Cerebellar cortex (tissue), 1 donor: ENCODE measurements around the gene PDE9A.
A peak's percentile ranks its signal among the peaks of the same experiment; 100 is the strongest.
"Not testable (repeated sequence)": the region's sequence is repeated elsewhere in the genome, so short reads cannot be mapped to it uniquely, and the experiment has no call there.

Experiments used
- DNase-seq: peaks from one replicate; pipeline ENCODE4 v3.0.0-alpha.2; 2015; ENCODE audit warnings: low spot score

PDE9A gene

DNA sequence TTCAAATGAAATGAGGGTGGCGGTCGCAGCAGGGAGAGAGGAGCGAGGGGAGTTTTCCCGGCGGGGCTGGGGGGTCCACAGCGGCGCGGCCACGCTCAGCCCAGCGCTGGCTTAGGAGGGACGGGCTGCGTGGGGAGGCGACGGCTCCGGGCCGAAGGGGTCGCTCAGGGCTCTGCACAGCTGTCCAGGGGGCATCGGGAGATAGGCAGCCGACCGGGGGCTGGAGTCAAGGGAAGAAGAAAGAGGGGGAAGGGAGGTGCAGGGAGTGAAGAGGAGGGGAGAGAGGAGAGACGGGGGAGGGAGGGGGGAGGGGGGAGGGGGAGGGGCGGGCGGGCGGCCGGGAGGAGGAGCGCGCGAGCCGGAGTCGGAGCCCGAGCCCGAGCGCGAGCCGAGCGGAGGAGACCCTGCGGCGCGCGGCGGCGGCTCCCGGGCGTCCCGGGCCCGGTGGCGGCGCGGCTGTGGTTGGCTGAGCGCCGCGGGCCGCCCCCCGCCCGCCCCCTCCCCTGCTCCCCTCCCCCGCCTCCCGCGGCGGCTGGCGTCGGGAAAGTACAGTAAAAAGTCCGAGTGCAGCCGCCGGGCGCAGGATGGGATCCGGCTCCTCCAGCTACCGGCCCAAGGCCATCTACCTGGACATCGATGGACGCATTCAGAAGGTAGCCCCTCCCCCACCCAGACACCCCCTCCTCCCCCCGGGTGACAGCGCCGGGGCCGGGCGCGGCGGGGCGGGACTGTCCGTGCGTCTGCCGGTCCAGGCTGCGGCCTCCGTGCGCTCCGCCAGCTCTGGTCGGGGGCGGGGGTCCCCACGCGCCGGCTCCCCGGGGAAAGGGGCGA lies at the start of gene PDE9A:
Gene PDE9A, plus strand, starts transcription at position 391 of the 831 bp plus-strand sequence. Its CDS starts 194 bp downstream, at position 585.
- no peak for DNase-seq

DNA sequence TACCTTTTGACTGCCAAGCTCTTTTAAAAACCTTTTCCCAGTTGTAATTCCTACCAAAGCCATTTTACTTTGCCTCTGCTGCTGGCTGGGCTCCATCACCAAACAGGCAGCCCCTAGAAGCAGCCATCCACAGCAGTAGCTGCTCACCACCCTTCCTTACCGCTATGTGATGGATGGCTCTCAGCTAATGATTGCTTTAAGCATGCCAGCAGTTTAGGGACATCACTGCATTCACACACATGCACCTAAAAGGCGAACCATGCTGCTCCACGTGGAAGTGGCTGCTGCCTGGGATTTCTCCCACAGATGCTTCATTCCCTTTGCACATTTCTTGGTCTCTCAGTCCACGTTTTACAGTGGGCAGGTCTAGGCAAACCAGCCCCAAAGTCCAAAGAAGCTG lies 46.3 kb upstream of the PDE9A start:
- no peak for DNase-seq

DNA sequence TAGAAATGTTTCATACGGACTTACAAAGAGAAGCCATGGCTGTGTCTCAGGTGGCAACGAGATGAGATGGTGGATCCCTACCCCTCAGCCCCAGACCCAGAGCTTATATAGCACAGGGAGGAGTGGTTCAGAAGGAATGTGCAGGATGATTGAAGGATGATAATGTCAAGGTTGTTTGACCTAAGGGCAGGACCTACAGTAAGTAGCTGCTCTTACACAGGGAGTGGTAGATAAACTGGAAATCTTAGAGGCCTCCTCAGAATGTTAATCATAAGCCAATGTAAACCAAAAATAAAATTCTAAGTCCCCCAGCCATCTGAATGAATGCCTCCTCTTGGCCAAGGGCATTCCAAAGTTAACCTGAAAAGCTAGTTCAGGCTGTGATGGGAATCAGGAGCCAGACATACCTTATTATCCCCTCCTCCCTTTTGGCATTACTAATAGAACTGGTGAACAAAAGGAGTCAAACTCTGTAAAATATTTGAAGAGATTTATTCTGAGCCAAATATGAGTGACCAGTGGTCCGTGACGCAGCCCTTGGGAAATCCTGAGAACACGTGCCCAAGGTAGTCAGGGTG lies 45.8 kb upstream of the PDE9A start:
- no peak for DNase-seq

DNA sequence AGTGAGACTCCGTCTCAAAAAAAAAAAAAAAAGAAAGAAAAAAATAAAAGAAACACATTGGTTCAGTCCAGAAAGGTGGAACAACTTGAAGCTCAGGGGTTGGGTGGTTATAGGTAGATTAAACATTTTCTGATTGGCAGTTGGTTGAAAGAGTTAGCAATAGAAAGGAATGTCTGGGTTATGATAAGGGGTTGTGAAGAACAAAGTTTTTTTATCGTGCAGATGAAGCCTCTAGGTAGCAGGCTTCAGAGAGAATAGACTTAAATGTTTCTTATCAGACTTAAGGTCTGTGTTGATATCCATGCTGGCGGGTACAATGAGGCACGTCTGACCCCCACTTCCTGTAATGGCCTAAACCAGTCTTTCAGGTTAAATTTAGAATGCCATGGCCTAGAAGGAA lies 45.0 kb upstream of the PDE9A start:
- no peak for DNase-seq

DNA sequence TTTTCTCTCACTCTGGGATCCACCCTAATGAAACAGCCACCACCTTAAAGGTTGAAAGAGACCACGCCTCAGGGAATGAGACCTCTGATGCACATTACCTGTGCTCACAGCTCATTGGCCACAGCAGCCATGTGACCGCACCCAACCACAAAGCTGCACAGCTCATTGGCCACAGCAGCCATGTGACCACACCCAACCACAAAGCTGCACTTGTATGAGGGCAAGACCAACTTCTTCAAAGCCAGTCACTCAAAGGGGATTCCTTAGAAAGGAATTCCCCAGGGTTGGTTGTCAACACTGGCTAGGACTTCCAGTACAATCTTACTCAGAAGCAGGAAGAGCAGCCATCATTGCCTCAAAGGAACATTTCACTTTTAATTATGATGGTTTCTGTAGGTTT lies 43.6 kb upstream of the PDE9A start:
- no peak for DNase-seq

DNA sequence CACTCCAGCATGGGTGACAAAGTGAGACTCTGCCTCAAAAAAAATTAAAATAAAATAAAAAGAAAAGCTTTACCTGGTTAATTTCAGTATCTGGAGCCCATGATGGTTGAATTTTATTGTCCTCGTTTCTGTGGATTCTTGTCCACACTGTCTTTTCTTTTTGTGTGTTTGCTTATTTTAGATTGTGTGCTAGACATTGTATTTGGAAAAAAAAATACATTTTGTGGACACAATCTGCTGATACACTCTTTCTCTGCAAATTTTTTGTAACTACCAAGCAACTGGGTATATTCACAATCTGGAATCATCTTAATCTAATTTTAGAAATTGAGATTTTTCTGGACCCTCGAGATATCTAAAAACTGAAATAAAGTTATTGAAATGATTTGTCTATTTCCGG lies 41.6 kb upstream of the PDE9A start:
- no peak for DNase-seq

DNA sequence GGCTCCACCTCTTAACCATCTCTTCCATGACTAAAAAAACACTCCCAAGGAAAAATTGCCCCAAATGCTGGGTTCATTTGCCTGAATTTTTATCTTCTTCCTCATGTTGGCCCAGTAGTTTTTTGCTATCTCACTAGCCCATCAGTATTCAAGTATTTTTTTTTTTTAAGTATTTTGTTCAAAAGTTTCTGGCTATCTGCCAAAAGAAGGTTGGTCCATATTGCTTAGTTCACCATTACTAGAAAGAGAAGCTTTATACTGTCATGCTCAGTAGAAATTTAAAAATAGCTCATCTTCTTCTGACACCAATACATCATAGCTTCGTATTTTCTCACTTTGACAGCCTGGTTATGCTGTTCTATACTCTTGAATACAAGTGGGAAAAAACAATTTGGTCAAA lies 41.0 kb upstream of the PDE9A start:
- DNase-seq, result no peak

DNA sequence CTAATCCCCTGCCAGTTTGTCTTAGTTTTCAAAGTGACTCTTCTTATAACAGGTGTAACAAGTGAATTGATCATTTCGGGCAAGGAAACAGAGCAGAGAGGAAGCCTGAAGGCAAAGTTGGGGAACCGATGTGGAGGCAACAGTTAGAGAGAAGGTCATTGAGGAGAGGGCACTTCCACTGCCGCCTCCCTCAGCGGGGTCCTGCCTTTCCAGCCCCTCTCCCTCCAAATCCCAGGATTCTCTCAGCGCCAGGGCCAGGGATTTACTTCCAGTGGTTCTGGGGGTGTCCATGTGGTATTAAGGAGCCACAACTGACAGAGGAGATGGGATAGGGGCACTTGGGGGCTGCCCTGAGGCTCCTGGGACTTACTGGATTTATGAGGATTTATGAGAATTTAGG lies 39.7 kb upstream of the PDE9A start:
- DNase-seq, result no peak

DNA sequence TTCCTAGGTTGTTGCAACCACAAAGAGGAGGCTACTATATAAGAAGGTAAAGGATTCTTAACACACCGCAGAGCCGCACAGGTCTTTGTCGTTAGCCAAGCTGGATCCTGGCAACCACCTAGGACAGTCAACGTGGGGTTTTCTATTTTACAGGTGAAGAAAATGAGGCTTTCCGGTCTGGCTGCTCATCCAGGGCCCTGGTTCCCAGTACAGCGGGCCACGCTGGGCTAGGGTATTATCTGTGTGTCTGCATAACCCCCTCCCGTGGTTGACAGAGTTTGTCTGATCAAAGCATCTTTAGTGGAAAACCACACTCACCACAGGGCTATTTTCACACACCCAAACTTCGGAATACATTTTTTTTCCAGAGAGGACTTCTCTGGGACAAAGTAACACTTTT lies 39.0 kb upstream of the PDE9A start:
- DNase-seq, result no peak

DNA sequence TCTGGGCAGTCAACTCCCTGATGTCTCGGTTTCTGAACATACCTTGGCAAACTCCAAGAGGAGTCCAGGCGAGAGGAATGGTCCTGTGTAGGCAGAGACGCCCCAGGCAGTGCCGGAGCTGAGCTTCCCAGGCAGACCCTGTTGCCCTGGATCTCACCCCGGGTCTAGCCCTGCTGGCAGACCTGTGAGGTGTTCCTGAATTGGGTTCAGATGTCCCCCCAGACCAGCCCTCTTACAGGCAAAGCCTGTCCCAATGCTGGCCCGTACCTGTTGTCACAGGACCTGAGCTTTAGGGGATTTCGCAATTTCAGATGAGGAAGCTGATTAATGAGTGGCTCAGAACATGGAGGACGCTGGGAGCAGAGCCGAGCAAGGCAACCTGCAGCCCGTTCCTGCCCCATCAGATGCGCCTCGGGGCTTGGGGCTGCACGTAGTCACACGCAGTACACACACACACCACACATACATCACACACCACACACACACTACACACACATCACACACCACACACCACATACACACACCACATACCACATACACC lies 38.5 kb upstream of the PDE9A start:
- DNase-seq, result no peak

DNA sequence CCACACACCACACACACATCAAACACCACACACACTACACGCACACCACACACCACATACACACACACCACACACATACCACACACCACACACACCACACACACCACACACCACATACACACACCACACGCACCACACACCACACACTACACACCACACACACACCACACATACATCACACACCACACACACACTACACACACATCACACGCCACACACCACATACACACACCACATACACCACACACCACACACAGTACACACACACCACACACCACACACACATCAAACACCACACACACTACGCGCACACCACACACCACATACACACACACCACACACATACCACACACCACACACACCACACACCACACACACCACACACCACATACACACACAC lies 38.0 kb upstream of the PDE9A start:
- not testable (repeated sequence) for DNase-seq

DNA sequence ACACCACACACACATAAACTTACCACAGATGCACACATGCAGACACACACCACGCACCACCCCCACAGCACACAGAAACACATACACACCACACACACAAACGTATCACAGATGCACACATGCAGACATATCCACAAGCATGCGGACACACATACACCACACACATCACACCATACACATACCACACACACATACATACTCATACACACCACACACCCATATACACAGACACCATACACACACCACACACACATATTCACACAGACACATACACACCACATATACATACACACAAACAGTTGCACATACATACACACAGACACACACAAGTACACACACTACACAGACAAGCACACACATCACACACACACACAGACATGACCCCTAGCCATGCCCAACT lies 37.5 kb upstream of the PDE9A start:
- no peak for DNase-seq

DNA sequence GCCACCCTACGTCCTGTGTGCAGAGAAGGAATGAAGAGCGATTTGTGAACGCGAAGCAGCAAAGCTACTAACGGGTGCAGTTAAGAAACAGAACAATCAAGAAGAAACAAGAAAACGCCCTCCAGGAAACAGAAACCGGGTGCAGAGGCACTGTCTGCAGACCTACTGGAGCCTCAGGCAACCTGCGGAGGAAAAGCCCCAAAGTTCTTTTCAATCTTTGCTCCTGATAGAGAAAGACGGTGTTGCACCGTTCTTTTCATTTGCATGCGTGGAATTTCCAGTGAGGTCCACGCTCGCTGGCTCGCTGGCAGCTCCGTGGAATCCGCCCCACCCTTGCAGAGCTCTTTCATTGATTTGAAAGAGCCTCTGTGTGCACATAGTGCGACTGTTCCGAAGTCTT lies 37.0 kb upstream of the PDE9A start:
- no peak for DNase-seq

DNA sequence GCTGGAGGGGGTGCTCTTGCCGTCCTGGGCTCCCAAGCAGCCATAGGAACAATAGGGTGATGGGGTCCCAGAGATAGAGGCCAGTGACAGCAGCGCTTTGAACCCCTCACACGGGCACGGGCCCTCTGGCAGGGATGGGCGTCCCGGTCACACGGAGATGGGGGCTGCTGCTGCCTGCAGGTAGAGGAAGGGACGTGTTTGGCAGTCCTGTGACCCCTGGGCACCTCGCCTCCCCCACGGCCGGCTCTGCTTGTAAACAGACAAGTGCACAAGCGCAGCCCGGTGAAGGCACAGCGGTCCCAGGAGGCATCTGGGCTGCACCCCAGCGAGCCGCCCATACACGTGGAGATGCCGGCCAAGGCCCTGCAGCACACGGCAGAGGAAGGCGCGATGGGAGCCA lies 36.5 kb upstream of the PDE9A start:
- DNase-seq, result no peak

DNA sequence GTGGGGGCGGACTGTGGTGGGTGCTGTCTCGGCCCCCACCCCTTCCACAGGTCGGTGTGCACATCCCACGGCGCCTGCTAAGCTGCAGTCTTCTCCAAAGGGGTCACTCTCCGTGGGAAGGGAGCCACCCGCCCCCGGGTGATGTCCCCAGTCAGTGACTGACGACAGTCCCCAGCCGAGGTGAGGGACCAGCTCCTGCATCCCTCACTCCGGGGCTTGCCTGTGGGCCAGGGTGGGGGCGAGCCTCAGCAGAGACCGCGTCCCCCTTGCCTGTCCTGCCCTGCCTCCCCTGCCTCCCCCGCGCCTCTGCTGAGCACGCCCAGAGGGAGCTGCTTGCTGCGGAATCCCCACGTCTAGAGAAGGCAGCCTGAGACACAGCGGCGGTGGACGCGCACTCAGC lies 35.9 kb upstream of the PDE9A start:
- DNase-seq, result no peak

DNA sequence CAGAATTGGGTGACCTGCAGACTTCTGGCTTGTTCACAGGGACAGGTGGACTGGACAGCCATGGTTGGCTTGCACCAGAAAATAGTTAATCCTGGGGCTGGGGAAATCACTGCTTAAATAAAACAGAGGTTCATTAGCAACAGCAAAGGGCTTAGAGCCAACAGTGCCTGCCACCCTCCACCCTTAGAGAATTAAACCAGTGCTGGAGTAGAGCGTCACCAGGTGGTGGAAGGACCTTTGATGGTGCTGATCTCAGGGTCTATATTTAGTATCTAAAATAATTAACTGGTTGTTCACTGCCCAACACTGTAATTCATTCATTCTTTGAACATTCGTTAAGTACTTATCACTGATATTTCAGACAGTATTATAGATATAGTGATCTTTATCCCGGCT lies 34.7 kb upstream of the PDE9A start:
- DNase-seq, result no peak

DNA sequence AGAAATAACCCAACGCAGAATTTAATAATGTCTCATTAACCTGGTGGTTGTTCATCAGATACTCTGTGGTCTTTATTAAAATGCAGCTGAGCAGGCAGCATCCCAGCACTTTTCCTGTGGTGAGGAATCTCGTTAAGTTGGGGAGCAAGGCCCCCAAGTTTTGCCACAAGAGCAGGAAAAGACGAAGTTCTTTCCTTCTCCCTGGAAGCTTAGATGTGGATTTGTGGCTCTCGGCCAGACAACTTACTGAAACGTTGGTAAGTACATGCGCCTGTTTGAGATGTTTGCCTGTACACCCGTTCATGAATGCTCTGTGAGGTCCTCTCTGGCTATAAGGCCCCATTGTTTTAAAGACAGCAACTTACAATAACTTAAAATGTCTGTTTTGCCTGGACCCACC lies 34.3 kb upstream of the PDE9A start:
- DNase-seq, result no peak

DNA sequence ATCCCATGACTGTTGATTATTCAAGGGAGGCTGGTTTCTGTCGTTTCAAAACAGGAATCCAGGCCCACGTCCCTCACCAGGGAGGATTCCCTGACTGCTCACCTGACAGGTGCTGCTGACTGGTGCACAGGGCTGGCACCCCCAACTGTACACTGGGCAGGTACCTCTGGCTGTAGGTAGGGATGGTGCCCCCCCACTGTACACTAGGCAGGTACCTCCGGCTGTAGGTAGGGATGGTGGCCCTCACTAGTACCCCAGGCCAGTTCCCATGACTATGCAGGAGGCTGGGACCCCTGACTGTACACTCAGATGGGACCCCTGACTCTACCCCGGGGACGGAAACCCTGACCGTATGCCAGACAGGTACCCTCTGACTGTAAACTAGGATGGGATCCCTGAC lies 33.6 kb upstream of the PDE9A start:
- no peak for DNase-seq

DNA sequence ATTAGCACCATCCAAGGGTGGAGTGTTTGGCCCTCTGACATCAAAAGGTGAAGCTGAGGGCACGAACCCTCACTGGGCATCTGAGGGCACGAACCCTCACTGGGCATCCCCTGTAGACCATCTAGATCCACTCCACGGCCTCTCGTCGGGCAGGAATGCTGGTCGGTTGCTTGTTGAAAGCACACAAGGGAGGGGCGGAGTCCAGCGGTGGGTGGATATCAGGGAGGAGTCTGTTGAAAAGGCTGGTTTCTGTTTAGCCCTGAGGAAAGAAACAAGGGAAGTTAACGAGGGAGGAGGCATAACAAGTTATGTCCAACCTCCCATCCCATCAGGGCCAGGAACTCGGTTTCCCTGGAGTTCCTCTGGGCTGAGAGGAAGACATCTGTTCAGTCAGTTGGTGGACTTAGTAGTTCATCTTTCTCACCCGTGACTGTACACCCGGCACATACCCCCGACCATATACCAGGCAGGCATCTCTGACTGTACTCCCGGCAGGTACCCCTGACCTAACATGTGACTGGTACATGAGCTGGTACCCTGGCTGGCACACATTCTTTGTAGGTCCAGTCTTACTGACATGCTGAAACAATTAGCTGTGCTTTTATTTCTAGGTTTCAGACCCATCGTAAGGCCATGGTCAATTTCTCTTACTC lies 32.1 kb upstream of the PDE9A start:
- no peak for DNase-seq

DNA sequence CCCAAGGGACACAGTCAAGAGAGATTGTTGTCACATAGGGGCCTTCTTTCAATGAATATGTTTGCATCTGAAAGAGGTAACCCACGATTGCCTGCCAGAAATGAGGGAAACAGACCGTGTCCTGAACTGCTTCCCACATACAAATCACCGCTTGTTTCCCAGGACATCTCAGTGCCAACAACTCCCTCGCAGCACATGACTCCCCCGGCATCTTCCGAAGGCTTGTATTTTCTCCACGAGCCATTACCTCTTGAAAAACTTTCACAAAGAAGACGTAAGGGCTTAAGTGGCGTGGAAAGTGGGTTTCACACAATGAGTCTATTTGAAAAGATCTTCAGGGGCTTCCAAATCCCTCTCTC lies 31.6 kb upstream of the PDE9A start:
- peak; percentile 20 for DNase-seq

DNA sequence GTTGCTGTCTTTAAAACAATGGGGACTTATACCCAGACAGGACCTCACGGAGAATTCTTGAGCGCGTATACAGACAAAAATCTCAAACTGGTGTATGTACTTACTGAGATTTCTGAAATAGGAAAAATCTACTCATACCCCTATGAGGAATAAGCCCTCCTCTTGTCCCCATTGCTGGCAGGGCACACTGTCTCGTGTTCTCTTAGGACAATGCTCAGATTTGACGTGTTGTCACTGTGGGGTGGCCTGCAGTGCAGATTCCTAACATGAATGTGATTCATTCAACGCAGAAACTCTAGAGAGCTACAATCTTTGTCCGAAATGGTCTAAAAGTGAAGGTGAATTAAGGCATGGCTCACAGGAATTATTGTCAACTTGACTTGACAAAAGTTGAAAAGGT lies 31.1 kb upstream of the PDE9A start:
- DNase-seq, result no peak

DNA sequence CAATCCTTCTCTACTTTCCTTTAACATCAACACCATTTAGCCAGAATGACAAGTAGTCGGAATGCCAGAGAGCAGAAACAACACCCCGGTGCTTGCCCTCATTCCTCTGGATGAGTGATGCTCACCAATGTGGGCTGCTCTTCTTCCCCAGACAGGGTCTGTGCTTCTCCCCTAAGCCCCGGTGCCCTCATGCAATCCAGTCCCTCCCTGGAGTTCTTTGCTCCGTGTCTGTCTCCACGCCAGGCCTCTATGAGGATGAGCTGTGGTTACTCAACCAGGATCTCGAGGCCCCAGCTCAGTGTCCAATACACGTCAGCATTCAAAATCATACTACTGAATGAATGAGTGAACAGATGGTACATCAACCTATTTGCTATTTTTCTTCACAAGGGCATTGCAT lies 29.7 kb upstream of the PDE9A start:
- no peak for DNase-seq

DNA sequence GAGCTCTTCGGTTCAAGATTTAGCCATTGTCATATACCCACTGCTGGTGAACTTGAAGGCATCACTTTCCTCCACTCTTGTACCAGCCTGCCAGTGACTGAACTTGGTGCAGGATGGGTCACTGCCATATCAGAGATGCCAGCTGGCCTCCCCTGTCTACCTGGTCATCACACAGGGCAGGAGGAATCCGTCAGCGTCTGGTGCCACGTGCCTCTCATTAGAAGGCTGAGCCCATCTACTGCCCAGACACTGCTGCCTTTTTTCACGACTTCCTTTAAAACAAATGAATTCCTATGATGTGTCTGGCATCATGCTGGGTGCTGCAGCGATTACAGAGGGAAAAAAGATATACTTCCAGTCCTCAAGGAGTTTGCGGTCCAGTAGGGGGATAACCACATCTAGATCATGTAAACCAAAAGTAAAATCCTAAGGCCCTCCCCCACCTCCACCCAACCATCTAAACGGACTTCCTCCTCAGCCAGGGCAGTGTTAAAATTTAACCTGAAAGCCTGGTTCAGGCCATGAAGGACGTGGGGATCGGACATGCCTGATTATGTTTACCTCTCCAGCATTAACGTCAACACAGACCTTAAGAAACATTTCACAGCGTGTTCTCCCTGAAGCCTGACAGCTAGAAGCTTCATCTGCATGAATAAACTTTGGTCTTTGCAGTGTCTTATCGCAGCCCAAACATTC lies 29.2 kb upstream of the PDE9A start:
- DNase-seq, result no peak
